ENCODE results near the gene PRDM8. TPM values are rescaled to one million over a fixed set of nuclear protein-coding genes. Genes with fewer than 3 reads are reported as not detected.

Gene PRDM8
- total RNA-seq, 2 donors from 2014 or later, result not detected

GRCh38 chr4:80187677-80188076, 9.6 kb upstream of the PRDM8 start:
- Mint-ChIP-seq H3K4me3 (no peak overlapping the region), H3K9me3 (no peaks in the 10 kb centered on the region), H3K27ac (no peak overlapping the region), H3K4me1 (peaks cover 23% of the 10 kb centered on the region), H3K27me3 (ENCODE audit: insufficient read depth) (peaks cover 99% of the 10 kb centered on the region), H3K36me3 (ENCODE audit: low read depth) (no peaks in the 10 kb centered on the region)
- Histone ChIP-seq H3K27ac (ENCODE audit: low read depth, low read length) (no peak overlapping the region), H3K4me3 (ENCODE audit: low read length) (no peak overlapping the region), H3K27me3 (ENCODE audit: control insufficient read depth, insufficient read depth, low read length, poor library complexity, severe bottlenecking) (peaks cover 100% of the 10 kb centered on the region), H3K9me3 (ENCODE audit: control insufficient read depth, low read length) (peaks cover 6% of the 10 kb centered on the region), H3K9ac (ENCODE audit: extremely low read depth, low read length, poor library complexity, severe bottlenecking) (no peak overlapping the region), H3K4me1 (ENCODE audit: control insufficient read depth, insufficient read depth, low read length) (no peaks in the 10 kb centered on the region), H3K36me3 (ENCODE audit: control insufficient read depth, insufficient read depth, low read length) (no peaks in the 10 kb centered on the region)
- 33 to 42% methylated on average over 2 to 4 of the region's 4 CpGs for WGBS, 2 experiments (ENCODE audit: insufficient coverage in 1 of 2, insufficient read length in 1 of 2)
- no peak for TF ChIP-seq CTCF (conservative IDR thresholded peaks at IDR 0.05)
- DNase-seq, result no peak

- Histone ChIP-seq H3K9me3 (ENCODE audit: control insufficient read depth, low read length) (peaks cover 6% of the 10 kb centered on the region), H3K36me3 (ENCODE audit: control insufficient read depth, insufficient read depth, low read length) (no peaks in the 10 kb centered on the region), H3K9ac (ENCODE audit: extremely low read depth, low read length, poor library complexity, severe bottlenecking) (no peak overlapping the region), H3K27ac (ENCODE audit: low read depth, low read length) (no peak overlapping the region), H3K4me1 (ENCODE audit: control insufficient read depth, insufficient read depth, low read length) (no peaks in the 10 kb centered on the region), H3K4me3 (ENCODE audit: low read length) (no peak overlapping the region), H3K27me3 (ENCODE audit: control insufficient read depth, insufficient read depth, low read length, poor library complexity, severe bottlenecking) (peaks cover 100% of the 10 kb centered on the region)
- Mint-ChIP-seq H3K27me3 (ENCODE audit: insufficient read depth) (peaks cover 99% of the 10 kb centered on the region), H3K27ac (no peak overlapping the region), H3K4me3 (no peak overlapping the region), H3K4me1 (peaks cover 23% of the 10 kb centered on the region), H3K9me3 (no peaks in the 10 kb centered on the region), H3K36me3 (ENCODE audit: low read depth) (no peaks in the 10 kb centered on the region)
- no peak for DNase-seq
- no peak for TF ChIP-seq CTCF (conservative IDR thresholded peaks at IDR 0.05)
- 10 to 15% methylated on average over 2 to 11 of the region's 11 CpGs for WGBS, 2 experiments (ENCODE audit: insufficient coverage in 1 of 2, insufficient read length in 1 of 2)
These were observed 8.9 kb upstream of the PRDM8 start for GRCh38 chr4:80188457-80188800.

- TF ChIP-seq CTCF (conservative IDR thresholded peaks at IDR 0.05), result no peak
- Mint-ChIP-seq H3K27me3 (ENCODE audit: insufficient read depth) (peaks cover 100% of the 10 kb centered on the region), H3K4me1 (peaks cover 23% of the 10 kb centered on the region), H3K9me3 (no peaks in the 10 kb centered on the region), H3K36me3 (ENCODE audit: low read depth) (no peaks in the 10 kb centered on the region), H3K27ac (no peak overlapping the region), H3K4me3 (no peak overlapping the region)
- no peak overlapping the region for H3K4me3 ChIP-seq (ENCODE audit: low read length)
- H3K4me1 ChIP-seq (ENCODE audit: control insufficient read depth, insufficient read depth, low read length), result no peaks in the 10 kb centered on the region
- peaks cover 6% of the 10 kb centered on the region for H3K9me3 ChIP-seq (ENCODE audit: control insufficient read depth, low read length)
- peak; percentile 55 for DNase-seq
- H3K27me3 ChIP-seq (ENCODE audit: control insufficient read depth, insufficient read depth, low read length, poor library complexity, severe bottlenecking), result peaks cover 100% of the 10 kb centered on the region
- H3K27ac ChIP-seq (ENCODE audit: low read depth, low read length), result no peak overlapping the region
- WGBS, 2 experiments (ENCODE audit: insufficient coverage in 1 of 2, insufficient read length in 1 of 2), result 5 to 8% methylated on average over 5 to 43 of the region's 43 CpGs
- H3K36me3 ChIP-seq (ENCODE audit: control insufficient read depth, insufficient read depth, low read length), result no peaks in the 10 kb centered on the region
- H3K9ac ChIP-seq (ENCODE audit: extremely low read depth, low read length, poor library complexity, severe bottlenecking), result no peak overlapping the region
These were observed 8.4 kb upstream of the PRDM8 start for GRCh38 chr4:80188801-80189458.
